IPS DF 4.7 (cell line): ENCODE measurements around the gene TRABD2B.

Experiments used
- DNase-seq: peaks from one replicate; pipeline ENCODE4 v3.0.0-alpha.2; 2013; ENCODE audit warnings: low spot score; ENCODE audit errors: extremely low read depth

TRABD2B gene

DNA sequence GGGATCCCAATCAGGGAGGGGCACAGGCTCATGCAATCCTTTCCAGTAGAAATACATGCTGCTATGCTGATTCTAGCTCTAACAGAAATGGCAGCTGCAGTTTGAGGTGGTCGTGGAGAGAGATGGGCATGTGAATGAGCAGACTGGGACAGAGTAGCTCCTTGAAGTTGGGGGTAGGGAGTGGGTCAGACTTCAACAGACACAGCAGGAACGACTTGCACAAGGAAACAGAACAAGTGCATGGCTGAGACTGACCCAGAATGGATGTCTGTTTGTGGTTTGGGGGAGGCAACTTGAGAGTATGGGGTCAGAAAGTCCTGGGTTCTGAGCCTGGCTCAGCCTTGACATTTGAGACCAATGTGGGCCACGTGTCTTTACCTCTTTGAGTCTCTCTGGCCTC is 25.1 kb upstream of the TRABD2B start:
- DNase-seq = no peak

DNA sequence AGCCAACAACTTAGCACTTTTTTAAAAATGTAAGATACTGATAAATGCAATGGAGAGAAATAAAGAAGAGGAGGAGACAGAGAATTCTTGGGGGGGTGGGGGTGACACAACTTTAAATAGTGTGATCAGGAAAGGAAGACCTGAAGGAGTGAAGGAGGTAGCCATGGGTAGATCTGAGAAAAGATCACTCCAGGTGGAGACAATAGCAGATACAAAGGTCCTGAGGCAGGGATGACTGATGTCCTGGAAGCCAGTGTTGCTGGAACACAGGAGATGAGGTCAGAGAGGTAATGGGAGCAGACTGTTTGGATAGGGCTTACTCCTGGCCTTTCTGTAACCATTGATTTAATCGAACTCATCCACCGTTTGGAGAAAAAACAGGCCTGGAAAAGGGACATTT is 24.6 kb upstream of the TRABD2B start:
- DNase-seq = no peak

- DNase-seq = no peak
These were observed 22.6 kb upstream of the TRABD2B start for GRCh38 chr1:48019714-48020315.

GRCh38 chr1:48018799-48019198 is 21.6 kb upstream of the TRABD2B start:
- DNase-seq = no peak

DNA sequence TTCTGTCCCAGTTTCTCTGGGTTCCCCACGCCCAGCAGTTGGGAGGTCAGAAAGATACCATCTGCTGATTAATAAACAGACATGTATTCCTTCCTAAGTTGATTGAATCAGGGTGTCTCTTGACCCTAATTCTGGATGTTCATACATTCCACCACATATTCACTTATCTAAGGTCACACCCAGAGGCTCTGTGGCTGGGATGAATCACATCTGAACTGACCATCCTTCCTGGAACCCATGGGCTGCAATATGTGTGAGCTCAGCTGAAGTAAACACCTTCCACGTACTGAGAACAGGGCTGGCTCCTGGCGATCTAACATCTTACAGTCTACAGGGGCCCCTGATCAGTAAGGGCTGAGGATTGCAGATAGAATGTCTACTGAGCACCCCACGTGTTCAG is 20.5 kb upstream of the TRABD2B start:
- no peak for DNase-seq

- no peak for DNase-seq
These were observed 19.3 kb upstream of the TRABD2B start for GRCh38 chr1:48016515-48016914.

GRCh38 chr1:48013270-48013669 is 16.1 kb upstream of the TRABD2B start:
- DNase-seq = no peak

DNA sequence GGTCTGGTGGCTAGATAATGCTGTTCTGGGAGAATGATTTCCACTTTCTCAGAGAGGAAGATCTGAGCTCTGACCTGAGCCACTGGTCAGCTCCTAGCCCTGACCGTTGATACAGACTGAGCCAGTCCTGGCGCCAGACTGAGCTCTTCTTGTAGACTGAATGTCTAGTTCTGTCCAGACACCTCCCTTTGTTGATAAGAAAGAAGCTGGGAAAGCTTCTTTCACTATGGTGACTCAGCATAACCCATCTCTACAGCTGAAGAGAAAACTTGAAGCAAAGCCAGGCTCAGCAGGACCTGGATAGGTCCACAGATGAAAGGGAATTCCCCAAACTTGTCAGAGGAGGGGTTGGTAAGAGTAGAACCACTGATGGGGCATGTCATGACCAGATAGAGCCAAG is 9.9 kb upstream of the TRABD2B start:
- no peak for DNase-seq

GRCh38 chr1:48006264-48006663 is 9.1 kb upstream of the TRABD2B start:
- DNase-seq = no peak

GRCh38 chr1:48005253-48006117 is 8.3 kb upstream of the TRABD2B start:
- no peak for DNase-seq

DNA sequence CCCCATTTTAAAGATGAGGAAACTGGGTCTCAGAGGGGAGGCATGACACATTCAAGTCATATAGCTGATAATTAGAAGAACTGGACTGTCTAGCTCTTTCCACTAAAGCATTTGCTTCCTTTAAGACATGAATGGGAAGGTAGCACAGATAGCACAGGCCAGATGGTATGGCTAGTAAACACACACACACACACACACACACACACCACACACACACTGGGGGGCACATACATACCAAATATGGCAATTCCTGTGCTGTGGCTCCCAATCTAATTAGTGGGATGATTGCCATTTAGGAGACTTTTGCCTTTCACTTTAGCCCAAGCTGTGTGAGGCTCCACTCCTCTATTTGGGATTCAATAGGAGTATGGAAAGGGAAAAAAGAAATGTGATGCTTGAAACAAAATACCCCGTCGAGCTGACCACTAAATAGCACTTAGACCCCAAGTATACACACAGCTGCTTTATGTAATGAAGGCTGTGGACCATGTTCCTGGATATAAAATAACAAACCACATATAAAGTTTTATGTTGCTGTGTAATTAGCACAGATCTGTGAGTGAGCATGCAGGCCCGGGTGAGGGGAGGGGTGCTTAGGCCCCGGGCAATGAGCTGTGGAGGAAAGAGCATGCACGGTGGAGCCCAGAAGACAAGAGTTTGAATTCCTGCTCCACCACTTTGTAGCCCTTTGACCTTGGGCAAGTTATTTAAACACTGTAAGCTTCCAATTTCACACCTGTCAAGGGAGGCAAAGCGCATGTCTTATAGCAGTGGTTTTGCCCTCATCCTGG is 6.8 kb upstream of the TRABD2B start:
- no peak for DNase-seq

DNA sequence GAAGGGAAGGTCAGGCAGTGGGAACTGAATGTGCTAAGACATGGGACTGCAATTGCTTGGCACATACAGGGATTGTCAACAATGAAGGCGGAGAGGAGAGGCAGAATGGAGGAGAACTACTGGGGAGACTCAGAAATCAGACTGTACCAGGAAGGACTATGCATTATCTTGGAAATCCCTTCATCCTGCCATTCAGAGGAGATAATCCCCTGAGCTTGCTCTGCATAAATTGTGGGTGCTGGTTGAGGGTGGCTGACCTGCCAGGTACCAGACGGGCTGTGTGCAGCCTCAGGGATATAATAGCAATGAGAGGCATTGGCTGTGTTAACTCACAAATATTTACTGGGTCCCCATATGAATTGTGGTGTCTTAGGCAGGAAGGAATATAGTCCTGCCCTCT is 5.0 kb upstream of the TRABD2B start:
- no peak for DNase-seq

DNA sequence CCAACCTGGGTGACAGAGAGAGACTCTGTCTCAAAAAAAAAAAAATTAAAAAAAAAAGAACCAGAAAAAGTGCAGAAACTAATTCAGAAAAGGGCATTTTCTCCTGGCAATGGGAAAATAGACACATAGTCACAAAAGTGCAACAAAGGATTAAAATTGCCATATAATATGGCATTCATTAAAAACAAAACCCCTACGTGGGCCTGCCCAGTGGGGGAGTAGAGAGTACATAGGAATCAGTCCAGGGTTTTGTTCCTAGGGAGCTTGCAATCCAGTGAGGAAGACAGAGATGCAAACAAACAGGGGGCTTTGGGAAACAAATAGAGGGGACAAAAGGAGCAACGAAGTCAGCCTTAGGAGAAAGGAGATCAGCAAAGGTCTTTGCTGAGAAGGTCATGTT is 4.5 kb upstream of the TRABD2B start:
- DNase-seq = no peak

GRCh38 chr1:48000883-48001282 is 3.7 kb upstream of the TRABD2B start:
- DNase-seq = no peak

GRCh38 chr1:47999097-47999496 is 1.9 kb upstream of the TRABD2B start:
- no peak for DNase-seq

- no peak for DNase-seq
These were observed 1.3 kb upstream of the TRABD2B start for GRCh38 chr1:47998396-47998990.

DNA sequence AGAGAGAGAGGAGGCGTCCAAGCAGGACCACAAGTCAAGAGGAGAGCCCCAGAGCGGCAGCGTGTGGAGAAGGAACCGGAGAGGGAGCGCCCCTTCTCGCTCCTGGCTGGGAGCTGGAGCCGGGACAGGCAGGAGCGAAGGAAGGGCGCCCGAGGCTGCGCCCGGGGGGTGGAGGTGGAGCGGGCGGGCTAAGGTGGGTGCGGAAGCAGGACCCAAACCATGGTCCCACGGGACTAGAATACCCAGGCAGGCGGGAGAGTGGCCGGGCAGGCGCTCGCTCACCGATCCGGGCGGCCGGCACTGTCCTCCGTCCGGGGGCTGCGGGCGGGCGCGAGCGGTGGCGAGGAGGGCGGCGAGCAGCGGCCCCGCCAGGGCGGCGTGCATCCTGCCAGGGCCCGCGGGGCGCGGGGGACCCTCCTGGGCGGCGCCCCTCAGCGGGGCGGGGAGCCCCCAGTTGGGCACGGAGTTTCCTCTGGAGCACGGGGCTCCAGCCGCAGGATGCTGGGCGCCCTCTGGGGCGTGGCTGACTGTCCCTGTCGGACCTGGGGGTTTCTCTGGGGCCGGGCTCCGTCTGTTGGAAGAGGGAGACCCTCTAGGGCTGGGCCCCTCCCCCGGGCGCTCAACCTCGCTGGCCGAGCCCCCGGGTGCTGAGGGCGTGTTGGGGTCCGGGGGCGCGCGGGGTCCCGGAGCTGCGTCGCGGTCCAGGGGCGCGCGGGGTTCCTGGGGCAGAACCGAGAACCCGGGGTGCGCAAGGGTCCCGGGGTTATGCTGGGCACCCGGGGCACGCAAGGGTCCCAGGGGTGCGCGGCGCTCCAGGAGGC is 569 bp downstream of the TRABD2B start:
- no peak for DNase-seq

- DNase-seq = no peak
These were observed 1.2 kb downstream of the TRABD2B start for GRCh38 chr1:47996060-47996405.

DNA sequence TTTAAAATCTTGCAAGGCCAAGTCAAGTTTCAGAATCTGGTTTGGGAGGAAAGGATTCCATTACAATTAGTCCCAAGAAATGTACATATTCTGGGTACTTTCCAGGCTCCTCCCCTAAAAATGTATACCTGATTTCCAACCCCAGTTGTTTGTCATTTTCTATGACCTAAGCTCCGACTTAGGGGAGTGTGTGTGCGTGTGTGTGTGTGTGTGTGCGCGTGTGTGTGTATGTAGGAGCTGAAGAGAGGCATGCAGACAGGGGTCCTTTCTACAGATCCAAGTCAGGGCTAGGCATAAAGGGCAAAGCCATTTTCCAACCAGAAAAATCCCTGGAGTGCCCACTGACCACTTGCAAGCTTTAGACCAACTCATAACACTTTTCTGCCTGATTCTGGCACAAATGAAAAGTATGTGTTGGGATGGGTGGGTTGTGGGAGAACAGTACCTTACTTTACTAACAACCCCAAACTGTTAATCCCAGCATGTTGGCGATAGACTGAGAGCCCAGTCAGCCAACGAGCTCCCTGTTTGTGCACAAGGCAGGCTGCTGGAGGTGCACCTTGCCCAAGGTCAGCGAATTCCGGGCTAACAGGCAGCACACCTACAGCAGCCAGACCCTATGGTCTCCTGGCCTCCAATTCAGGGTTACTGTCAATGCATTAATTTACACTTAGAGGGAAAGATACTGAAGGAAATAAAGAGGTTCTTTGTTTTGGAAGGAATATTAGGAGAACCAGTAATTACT is 1.7 kb downstream of the TRABD2B start:
- no peak for DNase-seq

DNA sequence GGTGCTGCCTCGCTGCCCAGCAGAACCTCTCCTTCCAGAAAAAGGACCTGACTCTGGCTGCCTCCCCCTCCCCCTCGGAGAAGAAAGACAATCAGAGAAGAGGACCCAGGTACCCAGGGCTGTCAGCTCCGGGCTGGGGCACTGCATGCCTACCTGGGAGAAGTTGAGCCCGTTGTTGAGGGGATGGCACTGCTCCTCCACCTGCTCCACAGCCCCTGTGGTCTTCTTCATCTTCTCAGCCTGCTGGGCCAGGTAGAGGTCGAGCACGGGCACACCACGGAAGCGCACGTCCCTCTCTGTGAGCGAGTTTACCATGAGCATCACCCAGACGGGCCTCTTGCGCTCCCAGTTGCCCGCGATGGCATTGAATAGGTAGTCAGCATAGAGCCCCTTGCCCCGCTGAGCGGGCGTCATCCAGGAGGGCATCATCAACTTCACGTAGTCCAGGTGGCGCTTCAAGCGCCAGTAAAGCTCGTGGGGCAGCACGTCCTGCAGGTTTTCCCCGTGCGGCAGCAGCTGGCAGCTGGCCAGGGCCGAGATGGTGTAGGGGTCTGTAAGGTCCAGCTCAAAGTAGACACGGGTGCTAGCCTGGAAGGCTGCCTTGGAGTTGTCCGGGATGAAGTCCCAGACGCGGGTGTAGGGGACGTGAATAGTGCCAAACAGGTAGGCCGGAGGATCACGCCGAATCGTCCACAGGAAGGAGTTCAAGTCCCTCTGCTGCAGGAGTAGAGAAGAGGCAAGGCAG is 3.1 kb downstream of the TRABD2B start:
- DNase-seq = no peak
